Pancreas (tissue), 10 donors: Measurements from ENCODE around the gene FGF12. TPM values are rescaled to one million over a fixed set of nuclear protein-coding genes. Genes with fewer than 3 reads are reported as not detected.
"Not testable (repeated sequence)": the region's sequence is repeated elsewhere in the genome, so short reads cannot be mapped to it uniquely, and the experiment has no call there.

Source experiments
- ATAC-seq, 4 donors: fragments of 200-7000 bp; cut with Tn5 transposase; one replicate each; pipeline versions ENCODE4 v1.8.0 to v1.9.1; 2020; ENCODE audit warnings: mild to moderate bottlenecking in 4 of 4, moderate library complexity in 4 of 4
- DNase-seq, 6 donors: peaks; one replicate each; pipeline ENCODE4 v3.0.0-alpha.2; 2020
- FAIRE-seq: peaks from 2 replicates; lab custom pipeline; 2012; peaks lifted over from hg19 to GRCh38; lab: Jason Lieb, UNC
- H3K27ac ChIP-seq, 4 donors: fragments of 200-600 bp; sonication (generic); 1 replicate in 3 of 4; 2 replicates in 1 of 4; pipeline versions ENCODE4 v1.5.0 to v1.8.0; 2020
- H3K27me3 ChIP-seq, 4 donors: fragments of 200-600 bp; one replicate each; pipeline ENCODE4 v1.8.0; 2021
- H3K36me3 ChIP-seq, 3 donors: fragments of 200-600 bp; sonication (generic) in 1 of 3; one replicate each; pipeline versions ENCODE4 v1.5.0 to v1.8.0; 2020 to 2021
- H3K4me1 ChIP-seq, 3 donors: fragments of 200-600 bp; one replicate each; pipeline ENCODE4 v1.8.0; 2021
- H3K4me3 ChIP-seq, 4 donors: fragments of 200-600 bp; sonication (generic) in 2 of 4; one replicate each; pipeline versions ENCODE4 v1.5.0 to v1.8.0; 2020 to 2021
- H3K9me3 ChIP-seq, 4 donors: fragments of 200-600 bp; one replicate each; pipeline ENCODE4 v1.8.0; 2021
- CTCF ChIP-seq, 4 donors: fragments of 200-600 bp; sonication (generic) in 3 of 4; IDR thresholded peaks; one replicate each; pipeline versions ENCODE4 v1.5.0 to v1.8.0; 2021; ENCODE audit warnings: antibody characterized with exemption in 4 of 4
- WGBS, 2 donors: extraction: QIAGEN DNeasy Blood & Tissue Kit; methylation state at CpG; one replicate each; pipeline ENCODE4 v1.1.7; 2013; 5-methylcytosine and 5-hydroxymethylcytosine counted together
- intact Hi-C, 3 donors: fragments of 100-400 bp; cut with DNase I; formaldehyde crosslinking; loops; one replicate each; pipeline versions ENCODE4 v1.11.1 to v1.14.2; 2022
- polyA plus RNA-seq, 2 donors: library from polyadenylated mRNA; stranded (reverse); fragments of 200-250 nt; gene quantifications; one replicate each; pipeline ENCODE4 v1.2.3, GENCODE V29; 2013
- total RNA-seq, 6 donors: library from RNA; stranded (reverse); fragmentation: NEBNext Ultra II Directional in 4 of 6; extraction: Animal tissue kit (Norgen Biotek cat#: 25700) in 4 of 6; gene quantifications; one replicate each; pipeline versions ENCODE4 v1.2.1 to v1.2.4, GENCODE V29; 2021 to 2023
- donor health status: healthy with polysubstance abuse.
- donor health status: DM: no; HTN: no; CAD: no; lungs with moderate emphysema.
- donor health status: DM: no; HTN: no; CAD: no.
- donor health status: control.
- donor health status: control.
- donor health status: Bipolar disorder and iron deficiency.
- donor health status: DM: yes; HTN: yes; CAD: no.
- donor health status: DM: no; HTN: no; CAD: no.
- donor health status: DM: no; HTN: no; CAD: no.
- donor health status: DM: yes; HTN: yes; CAD: no.

Gene FGF12
- total and polyA plus RNA-seq, 8 donors, result 3.6 to 8.6 (median 6.4) TPM

- Histone ChIP-seq H3K4me1 (no peaks in the 10 kb centered on the region), H3K27ac (no peak overlapping the region), H3K9me3 (no peaks in the 10 kb centered on the region), H3K36me3 (no peaks in the 10 kb centered on the region), H3K4me3 (no peak overlapping the region), H3K27me3 (no peaks in the 10 kb centered on the region)
- ATAC-seq, result no peak
- intact Hi-C loops, result no loop called here
- FAIRE-seq, result no peak
- 29 to 31% methylated on average over 5 of the region's 5 CpGs for WGBS, 2 donors
- no peak for DNase-seq
- TF ChIP-seq CTCF (IDR thresholded peaks at IDR 0.05), result no peak
Measured at GRCh38 chr3:192750201-192750600, 22.9 kb upstream of the FGF12 start.

GRCh38 chr3:192747746-192748145 lies 20.4 kb upstream of the FGF12 start:
- no peak for FAIRE-seq
- no peaks in the 10 kb centered on the region for H3K9me3 ChIP-seq

GRCh38 chr3:192747145-192747544 lies 19.8 kb upstream of the FGF12 start:
- no peaks in the 10 kb centered on the region for H3K36me3 ChIP-seq
- no peaks in the 10 kb centered on the region for H3K4me1 ChIP-seq
- no peak for TF ChIP-seq CTCF (IDR thresholded peaks at IDR 0.05)
- no peak overlapping the region for H3K4me3 ChIP-seq
- ATAC-seq (no peak), FAIRE-seq (no peak), DNase-seq (no peak)
- intact Hi-C loops, result no loop called here
- H3K9me3 ChIP-seq, result no peaks in the 10 kb centered on the region
- no peaks in the 10 kb centered on the region for H3K27me3 ChIP-seq
- WGBS, 2 donors, result 45 to 50% methylated on average over 1 of the region's 1 CpG
- H3K27ac ChIP-seq, result no peak overlapping the region

More at GRCh38 chr3:192747746-192748145, 20.4 kb upstream of the FGF12 start:
- Histone ChIP-seq H3K4me1 (no peaks in the 10 kb centered on the region), H3K27ac (no peak overlapping the region), H3K27me3 (no peaks in the 10 kb centered on the region), H3K36me3 (no peaks in the 10 kb centered on the region), H3K4me3 (no peak overlapping the region)
- TF ChIP-seq CTCF (IDR thresholded peaks at IDR 0.05), result no peak
- intact Hi-C loops, result no loop called here
- WGBS, 2 donors, result 27 to 30% methylated on average over 3 of the region's 3 CpGs
- no peak for ATAC-seq
- no peak for DNase-seq

GRCh38 chr3:192745150-192745549 lies 17.8 kb upstream of the FGF12 start:
- 73 to 81% methylated on average over 6 to 7 of the region's 7 CpGs for WGBS, 2 donors
- intact Hi-C loops, result no loop called here
- TF ChIP-seq CTCF (IDR thresholded peaks at IDR 0.05), result no peak
- Histone ChIP-seq H3K4me1 (no peaks in the 10 kb centered on the region), H3K27ac (no peak overlapping the region), H3K36me3 (no peaks in the 10 kb centered on the region), H3K4me3 (no peak overlapping the region), H3K9me3 (no peaks in the 10 kb centered on the region), H3K27me3 (no peaks in the 10 kb centered on the region)
- FAIRE-seq, result no peak
- ATAC-seq, result no peak
- DNase-seq, result no peak

GRCh38 chr3:192744604-192745003 lies 17.3 kb upstream of the FGF12 start:
- H3K4me3 ChIP-seq, H3K9me3 ChIP-seq, H3K27ac ChIP-seq, DNase-seq, H3K36me3 ChIP-seq, ATAC-seq, H3K27me3 ChIP-seq, intact Hi-C loops, H3K4me1 ChIP-seq, FAIRE-seq: not testable (repeated sequence)
- 13 to 50% methylated on average over 7 to 18 of the region's 19 CpGs for WGBS, 2 donors
